DMS153 (cell line): ENCODE measurements around the gene GPR162.

ENCODE experiments used
- DNase-seq: peaks from one replicate; lab custom pipeline; 2025; lab: John Stamatoyannopoulos, UW

The GPR162 gene

GRCh38 chr12:6823182-6824084 is 1.8 kb downstream of the GPR162 start:
- no peak for DNase-seq

- DNase-seq, result no peak
Measured at GRCh38 chr12:6824085-6824775, 2.6 kb downstream of the GPR162 start.

DNA sequence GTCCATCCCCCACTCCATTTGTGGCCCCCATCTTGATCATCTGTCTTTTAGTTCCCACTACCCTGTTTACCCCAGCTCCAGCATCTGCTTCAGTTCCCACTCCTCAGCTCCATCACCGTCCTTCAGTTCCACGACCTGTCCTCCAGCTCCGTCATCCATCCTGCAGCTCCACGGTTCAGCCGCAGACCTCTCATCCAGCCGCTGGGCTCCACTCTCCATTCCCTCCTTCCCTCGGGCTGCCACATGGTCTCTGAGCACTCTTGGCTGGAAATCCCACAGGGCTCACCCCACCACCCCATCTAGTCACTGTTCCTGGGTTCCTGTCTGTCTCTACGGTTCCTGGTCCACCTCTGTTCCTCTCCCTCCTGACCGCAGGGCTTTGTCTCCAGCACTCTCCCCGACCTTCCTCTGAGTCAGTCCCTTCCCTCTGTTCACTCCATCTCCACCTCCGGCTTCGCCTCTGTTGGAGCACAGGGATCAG is 3.3 kb downstream of the GPR162 start:
- no peak for DNase-seq

DNA sequence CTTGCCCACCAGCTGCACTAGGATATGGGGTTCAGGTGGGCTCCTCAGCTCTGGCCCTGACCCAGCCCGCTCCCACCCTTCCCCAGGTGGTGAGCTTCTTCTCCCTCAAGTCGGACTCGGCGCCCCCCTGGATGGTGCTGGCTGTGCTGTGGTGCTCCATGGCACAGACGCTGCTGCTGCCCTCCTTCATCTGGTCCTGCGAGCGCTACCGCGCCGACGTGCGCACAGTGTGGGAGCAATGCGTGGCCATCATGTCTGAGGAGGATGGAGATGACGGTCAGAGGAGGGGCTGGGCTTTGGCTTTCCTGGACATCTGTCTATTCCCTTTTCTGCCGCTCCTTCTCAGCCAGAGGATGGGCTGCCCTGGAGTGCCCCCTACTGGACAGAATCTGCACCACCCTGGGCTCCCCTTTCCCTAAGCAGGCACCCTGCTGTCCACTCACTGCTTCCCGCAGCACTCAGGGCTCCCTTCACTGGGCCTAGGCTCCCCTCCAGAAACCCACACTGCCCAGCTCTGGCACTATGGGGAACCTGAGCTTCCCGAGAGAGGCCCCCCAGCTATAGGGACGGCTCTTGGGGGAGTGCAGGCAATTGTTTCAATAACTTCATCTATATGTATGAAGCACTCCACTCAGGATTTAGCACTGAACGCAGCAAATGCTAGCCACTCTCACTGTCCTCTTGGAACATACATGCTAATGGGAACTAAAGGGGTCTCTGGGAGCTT is 3.9 kb downstream of the GPR162 start:
- peak; percentile 63 for DNase-seq

GRCh38 chr12:6826125-6826733 is 4.6 kb downstream of the GPR162 start:
- no peak for DNase-seq

GRCh38 chr12:6826734-6827436 is 5.3 kb downstream of the GPR162 start:
- DNase-seq, result no peak

GRCh38 chr12:6827437-6827911 is 5.9 kb downstream of the GPR162 start:
- peak; percentile 85 for DNase-seq

GRCh38 chr12:6827982-6828780 is 6.6 kb downstream of the GPR162 start, which contains the start of gene P3H3:
Gene P3H3 (plus strand): TSS chr12:6828407. CDS start chr12:6828441, 34 bp downstream.
- no peak for DNase-seq

DNA sequence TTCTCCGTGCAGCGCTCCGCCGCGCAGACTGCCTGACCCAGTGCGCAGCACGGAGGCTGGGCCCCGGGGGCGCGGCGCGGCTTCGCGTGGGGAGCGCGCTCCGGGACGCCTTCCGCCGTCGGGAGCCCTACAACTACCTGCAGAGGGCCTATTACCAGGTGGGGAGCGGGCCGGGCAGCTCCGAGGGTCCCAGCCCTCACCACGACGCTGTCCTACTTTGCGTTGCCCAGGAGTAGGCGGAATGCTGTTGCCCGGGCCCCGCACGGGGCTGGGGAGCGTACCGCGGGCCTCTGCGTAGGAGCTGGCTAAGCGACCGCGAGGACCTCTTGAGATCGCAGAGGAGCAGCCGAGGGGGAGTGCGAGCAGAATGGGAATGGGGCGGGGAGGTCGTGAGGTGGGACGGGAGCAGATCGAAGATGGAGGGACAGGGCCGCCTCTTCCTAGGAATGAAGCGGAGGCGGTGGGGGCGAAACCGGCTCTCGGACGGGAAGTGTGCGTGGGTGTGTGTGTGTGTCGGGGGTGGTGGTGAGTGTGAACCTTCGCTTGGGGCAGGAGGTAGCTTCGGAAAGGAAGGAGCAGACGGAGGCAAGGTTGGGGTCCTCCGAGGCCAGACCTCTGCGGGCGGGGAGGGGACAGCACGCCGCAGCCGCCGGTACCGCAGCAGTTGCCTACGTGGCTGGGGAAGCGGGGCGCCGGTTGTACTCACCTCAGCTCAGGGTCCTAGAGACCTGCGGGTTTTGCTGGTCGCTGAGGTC is 7.3 kb downstream of the GPR162 start:
- no peak for DNase-seq

GRCh38 chr12:6829536-6830220 is 8.1 kb downstream of the GPR162 start:
- DNase-seq, result no peak

GRCh38 chr12:6830286-6830890 is 8.8 kb downstream of the GPR162 start:
- no peak for DNase-seq

GRCh38 chr12:6830999-6831398 is 9.4 kb downstream of the GPR162 start:
- no peak for DNase-seq

DNA sequence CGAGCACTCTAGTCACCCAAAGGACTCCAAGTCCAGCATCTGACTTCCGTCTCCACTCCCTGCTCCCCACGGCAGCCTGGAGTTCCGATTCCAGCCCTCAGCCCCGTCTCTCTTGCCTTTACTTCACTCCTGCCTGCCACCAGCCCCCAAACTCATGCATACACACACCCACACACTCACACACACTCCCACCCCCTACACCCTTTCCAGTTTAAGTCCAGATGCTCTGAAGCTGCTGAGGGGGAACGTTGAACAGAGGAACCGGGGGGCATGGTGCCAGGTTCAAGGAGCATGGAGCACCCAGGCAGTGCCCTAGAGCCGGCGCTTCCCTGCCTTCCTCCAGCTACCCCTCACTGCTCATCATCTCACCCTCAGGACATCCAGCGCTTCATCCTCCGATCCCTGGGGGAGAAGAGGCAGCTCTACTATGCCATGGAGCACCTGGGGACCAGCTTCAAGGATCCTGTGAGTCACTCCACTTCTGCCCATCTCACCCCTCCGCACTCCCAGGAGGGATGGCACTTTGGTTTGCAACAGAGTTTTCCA is 9.9 kb downstream of the GPR162 start:
- no peak for DNase-seq

- DNase-seq, result no peak
Measured at GRCh38 chr12:6832125-6832524, 10.5 kb downstream of the GPR162 start.

DNA sequence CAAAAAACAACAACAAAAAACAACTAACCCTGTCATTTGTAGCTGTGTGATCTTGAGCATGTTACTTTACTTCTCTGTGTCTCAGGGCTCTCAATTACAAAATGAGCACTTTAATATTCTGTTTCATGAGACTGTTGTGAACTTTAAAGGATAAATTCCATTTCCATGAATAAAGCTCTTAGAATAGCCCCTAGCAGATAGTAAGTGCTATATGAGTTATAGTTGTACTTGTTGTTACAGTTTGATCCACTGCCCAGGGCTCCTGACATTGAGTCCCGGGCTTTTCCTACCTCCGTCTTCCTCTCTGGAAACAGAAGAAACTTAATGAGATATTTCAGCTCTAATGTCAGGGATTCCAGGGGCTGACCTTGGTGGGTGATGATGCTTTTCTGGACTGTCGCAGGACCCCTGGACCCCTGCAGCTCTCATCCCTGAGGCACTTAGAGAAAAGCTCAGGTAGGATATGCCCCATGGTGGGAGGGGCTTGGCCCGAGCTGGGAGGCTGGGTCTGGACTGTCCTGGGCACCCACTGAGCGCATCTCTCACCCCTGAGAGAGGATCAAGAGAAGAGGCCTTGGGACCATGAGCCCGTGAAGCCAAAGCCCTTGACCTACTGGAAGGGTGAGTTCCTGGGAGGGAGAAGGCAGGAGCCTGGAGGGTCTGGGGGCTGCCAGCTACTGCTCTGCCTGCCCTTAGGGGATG is 11.7 kb downstream of the GPR162 start:
- no peak for DNase-seq

DNA sequence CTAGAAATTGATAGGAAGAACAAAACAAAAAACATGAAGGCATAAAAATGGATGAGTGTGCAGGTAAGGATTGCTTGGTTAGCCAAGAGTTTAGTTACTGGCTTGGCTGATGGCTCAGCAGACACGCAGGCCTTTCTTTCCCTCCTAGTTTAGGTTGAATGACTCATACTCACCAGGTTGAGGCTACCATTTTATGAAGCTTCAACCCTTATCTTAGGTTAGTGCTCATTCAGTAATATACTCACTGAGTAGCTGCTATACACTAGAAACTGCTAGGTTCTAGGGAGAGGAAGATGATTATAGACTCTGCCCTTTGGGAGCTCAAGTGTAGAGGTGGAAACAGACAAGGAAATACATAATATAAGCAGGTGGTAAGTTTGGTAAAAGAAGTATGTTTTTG is 12.6 kb downstream of the GPR162 start:
- no peak for DNase-seq

- DNase-seq, result no peak
Measured at GRCh38 chr12:6834873-6835272, 13.3 kb downstream of the GPR162 start.

GRCh38 chr12:6836851-6837250 is 15.2 kb downstream of the GPR162 start:
- DNase-seq, result no peak
